BJ (cell line): ENCODE data around the gene EZH2. TPM values are rescaled to one million over a fixed set of nuclear protein-coding genes. Genes with fewer than 3 reads are reported as not detected.

Experiments used
- CTCF ChIA-PET: fragments of 350-600 bp; formaldehyde crosslinking; extraction: SDS; loops from one replicate; lab custom pipeline; 2021; ENCODE audit warnings: antibody characterized with exemption, inconsistent platforms; lab: Yijun Ruan, JAX
- POLR2A ChIA-PET: fragments of 300-600 bp; sonication (Branson Sonifier 250); formaldehyde crosslinking; extraction: SDS; loops from one replicate; lab custom pipeline; 2021; ENCODE audit warnings: antibody characterized with exemption; lab: Charles Lee
- DNase-seq: peaks from one replicate; pipeline ENCODE4 v3.0.0-alpha.2; 2011; ENCODE audit warnings: low read depth
- H3K27me3 ChIP-seq: 2 replicates; pipeline ENCODE4 v1.6.0; 2011; ENCODE audit warnings: low read length; ENCODE audit not compliant: control insufficient read depth, insufficient read depth
- H3K36me3 ChIP-seq: 2 replicates; pipeline ENCODE4 v1.5.1; 2011; ENCODE audit warnings: low read length; ENCODE audit not compliant: control insufficient read depth, insufficient read depth
- H3K4me3 ChIP-seq: 2 replicates; pipeline ENCODE4 v1.5.1; 2011; ENCODE audit warnings: low read depth, mild to moderate bottlenecking, control low read depth, low read length
- polyA plus RNA-seq: library from polyadenylated mRNA; depleted of rRNA; stranded (reverse); fragments of >200 nt; gene quantifications from 2 replicates; pipeline ENCODE4 v1.2.3, GENCODE V29; 2011
- TF ChIP-seq, protein P1 (sequence below): IDR thresholded peaks from 2 replicates; pipeline ENCODE4 v1.5.1; 2011; ENCODE audit warnings: low read depth, mild to moderate bottlenecking, control low read depth, inconsistent platforms, low read length, moderate library complexity; ENCODE audit not compliant: insufficient read depth

Gene EZH2
- polyA plus RNA-seq, 1 experiment, result 11.0 TPM

- TF ChIP-seq, protein P1, sequence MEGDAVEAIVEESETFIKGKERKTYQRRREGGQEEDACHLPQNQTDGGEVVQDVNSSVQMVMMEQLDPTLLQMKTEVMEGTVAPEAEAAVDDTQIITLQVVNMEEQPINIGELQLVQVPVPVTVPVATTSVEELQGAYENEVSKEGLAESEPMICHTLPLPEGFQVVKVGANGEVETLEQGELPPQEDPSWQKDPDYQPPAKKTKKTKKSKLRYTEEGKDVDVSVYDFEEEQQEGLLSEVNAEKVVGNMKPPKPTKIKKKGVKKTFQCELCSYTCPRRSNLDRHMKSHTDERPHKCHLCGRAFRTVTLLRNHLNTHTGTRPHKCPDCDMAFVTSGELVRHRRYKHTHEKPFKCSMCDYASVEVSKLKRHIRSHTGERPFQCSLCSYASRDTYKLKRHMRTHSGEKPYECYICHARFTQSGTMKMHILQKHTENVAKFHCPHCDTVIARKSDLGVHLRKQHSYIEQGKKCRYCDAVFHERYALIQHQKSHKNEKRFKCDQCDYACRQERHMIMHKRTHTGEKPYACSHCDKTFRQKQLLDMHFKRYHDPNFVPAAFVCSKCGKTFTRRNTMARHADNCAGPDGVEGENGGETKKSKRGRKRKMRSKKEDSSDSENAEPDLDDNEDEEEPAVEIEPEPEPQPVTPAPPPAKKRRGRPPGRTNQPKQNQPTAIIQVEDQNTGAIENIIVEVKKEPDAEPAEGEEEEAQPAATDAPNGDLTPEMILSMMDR, result no peak
- Histone ChIP-seq H3K4me3 (no peak overlapping the region), H3K27me3 (no peaks in the 10 kb centered on the region), H3K36me3 (no peaks in the 10 kb centered on the region; the same call in 1 of the 2 replicates)
- ChIA-PET POLR2A (no interaction called here), CTCF (no interaction called here)
- no peak for DNase-seq
Observed at GRCh38 chr7:148828965-148829364, 55.1 kb downstream of the EZH2 start.

GRCh38 chr7:148825338-148825737 lies 58.8 kb downstream of the EZH2 start:
- no peak overlapping the region for H3K4me3 ChIP-seq
- CTCF ChIA-PET, result no interaction called here
- H3K27me3 ChIP-seq, result no peaks in the 10 kb centered on the region
- no peak for DNase-seq
- no peaks in the 10 kb centered on the region; the same call in 1 of the 2 replicates for H3K36me3 ChIP-seq
- TF ChIP-seq, protein P1, result no peak
- POLR2A ChIA-PET, result no interaction called here

- no peaks in the 10 kb centered on the region; the same call in 1 of the 2 replicates for H3K36me3 ChIP-seq
- CTCF ChIA-PET, result no interaction called here
- POLR2A ChIA-PET, result no interaction called here
- no peak for DNase-seq
- H3K27me3 ChIP-seq, result no peaks in the 10 kb centered on the region
- H3K4me3 ChIP-seq, result no peak overlapping the region
- TF ChIP-seq, protein P1, result no peak
Observed at GRCh38 chr7:148824864-148825263, 59.2 kb downstream of the EZH2 start.

DNA sequence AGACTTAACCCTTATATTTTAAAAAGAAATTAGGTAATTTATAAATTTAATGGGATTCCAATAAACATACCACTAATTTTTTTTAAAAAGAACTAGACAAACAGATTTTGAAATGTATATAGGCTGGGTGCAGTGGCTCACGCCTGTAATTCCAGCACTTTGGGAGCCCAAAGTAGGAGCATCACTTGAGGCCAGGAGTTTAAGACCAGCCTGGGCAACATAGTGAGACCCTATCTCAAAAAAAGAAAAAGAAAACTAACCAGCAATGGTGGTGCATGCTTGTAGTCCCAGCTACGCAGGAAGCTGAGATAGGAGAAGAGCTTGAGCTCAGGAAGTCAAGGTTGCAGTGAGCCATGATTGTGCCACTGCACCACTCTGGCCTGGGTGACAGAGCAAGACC lies 62.7 kb downstream of the EZH2 start:
- no peak overlapping the region for H3K4me3 ChIP-seq
- ChIA-PET POLR2A (no interaction called here), CTCF (interaction anchor here (1.4 to 2.1 kb wide), 3 partner anchors 11 to 256 kb away, joined by 3 to 6 read pairs (median 4); no protein-coding TSS in a partner anchor)
- DNase-seq, result no peak
- H3K36me3 ChIP-seq, result no peaks in the 10 kb centered on the region; the same call in 1 of the 2 replicates
- no peaks in the 10 kb centered on the region for H3K27me3 ChIP-seq
- TF ChIP-seq, protein P1, result no peak

- POLR2A ChIA-PET, result no interaction called here
- Histone ChIP-seq H3K4me3 (no peak overlapping the region), H3K27me3 (no peaks in the 10 kb centered on the region), H3K36me3 (peaks cover 4% of the 10 kb centered on the region)
- TF ChIP-seq, protein P1, result no peak
- peak; percentile 9 for DNase-seq
- CTCF ChIA-PET, result interaction anchor here (0.6 to 2.0 kb wide), 4 partner anchors 16 to 254 kb away, joined by 3 to 4 read pairs (median 3); no protein-coding TSS in a partner anchor
Observed at GRCh38 chr7:148819697-148820360, 64.3 kb downstream of the EZH2 start.
